GM23338 (cell line): ENCODE measurements around the gene TMEM121.

Experiments used
- CREB1 ChIP-seq: fragments of 250-450 bp; sonication (Bioruptor Pico); IDR thresholded peaks from 2 replicates; pipeline ENCODE4 v1.5.0; 2020; ENCODE audit warnings: low read depth, mild to moderate bottlenecking, moderate library complexity
- EZH2 ChIP-seq: fragments of 200-600 bp; sonication (generic); IDR thresholded peaks from one replicate; pipeline ENCODE4 v1.8.0; 2017; ENCODE audit warnings: antibody characterized with exemption, mild to moderate bottlenecking, low read depth; ENCODE audit not compliant: unreplicated experiment
- EZH2phosphoT487 ChIP-seq: fragments of 200-600 bp; sonication (generic); IDR thresholded peaks from one replicate; pipeline ENCODE4 v1.8.1; 2018; ENCODE audit warnings: antibody characterized with exemption; ENCODE audit not compliant: unreplicated experiment
- JUNB ChIP-seq: IDR thresholded peaks from one replicate; pipeline ENCODE4 v1.6.1; 2016; ENCODE audit warnings: antibody characterized with exemption; ENCODE audit not compliant: unreplicated experiment
- NANOG ChIP-seq: IDR thresholded peaks from 2 replicates; pipeline ENCODE4 v1.6.1; 2016; ENCODE audit warnings: antibody characterized with exemption, borderline replicate concordance
- POLR2AphosphoS5 ChIP-seq: IDR thresholded peaks from 2 replicates; pipeline ENCODE4 v1.6.1; 2016; ENCODE audit warnings: antibody characterized with exemption, low read depth
- REST ChIP-seq: IDR thresholded peaks from one replicate; pipeline ENCODE4 v1.6.1; 2018; ENCODE audit warnings: antibody characterized with exemption; ENCODE audit not compliant: unreplicated experiment
- STAT1 ChIP-seq: IDR thresholded peaks from one replicate; pipeline ENCODE4 v1.6.1; 2016; ENCODE audit warnings: antibody characterized with exemption; ENCODE audit not compliant: unreplicated experiment
- ZNF114 ChIP-seq: fragments of 250-450 bp; sonication (Bioruptor Pico); IDR thresholded peaks from 2 replicates; pipeline ENCODE4 v1.5.0; 2020; ENCODE audit warnings: mild to moderate bottlenecking, moderate library complexity
- ZNF331 ChIP-seq: fragments of 250-450 bp; sonication (Bioruptor Pico); IDR thresholded peaks from 2 replicates; pipeline ENCODE4 v1.5.0; 2020; ENCODE audit warnings: low read depth, mild to moderate bottlenecking, moderate library complexity
- ZNF462 ChIP-seq: fragments of 250-450 bp; sonication (Bioruptor Pico); IDR thresholded peaks from 2 replicates; pipeline ENCODE4 v1.5.0; 2020; ENCODE audit warnings: mild to moderate bottlenecking, moderate library complexity
- TF ChIP-seq, protein P1 (sequence below), 2 experiments: fragments of 200-600 bp in 1 of 2; sonication (generic) in 1 of 2; conservative IDR thresholded peaks; 2 replicates each; pipeline versions ENCODE4 v1.5.1 to v1.6.1; 2016 to 2017; ENCODE audit warnings: antibody characterized with exemption in 2 of 2, low read depth in 2 of 2, mild to moderate bottlenecking in 2 of 2, moderate library complexity in 1 of 2
- TF ChIP-seq, protein P2 (sequence below): IDR thresholded peaks from 2 replicates; pipeline ENCODE4 v1.6.1; 2016; ENCODE audit warnings: antibody characterized with exemption

DNA sequence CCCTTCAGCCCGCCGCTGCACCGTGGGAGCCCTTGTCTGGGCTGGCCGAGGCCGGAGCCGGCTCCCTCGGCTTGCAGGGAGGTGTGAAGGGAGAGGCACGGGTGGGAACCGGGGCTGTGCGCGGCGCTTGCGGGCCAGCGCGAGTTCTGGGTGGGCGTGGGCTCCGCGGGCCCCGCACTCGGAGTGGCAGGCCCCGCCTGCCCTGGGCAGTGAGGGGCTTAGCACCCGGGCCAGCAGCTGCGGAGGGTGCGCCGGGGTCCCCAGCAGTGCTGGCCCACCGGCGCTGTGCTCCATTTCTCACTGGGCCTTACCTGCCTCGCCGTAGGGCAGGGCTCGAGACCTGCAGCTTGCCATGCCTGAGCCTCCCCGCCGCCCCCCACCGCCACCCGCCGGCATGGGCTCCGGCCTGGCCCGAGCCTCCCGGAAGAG lies 21.4 kb downstream of the TMEM121 start:
- TF ChIP-seq, protein P1, sequence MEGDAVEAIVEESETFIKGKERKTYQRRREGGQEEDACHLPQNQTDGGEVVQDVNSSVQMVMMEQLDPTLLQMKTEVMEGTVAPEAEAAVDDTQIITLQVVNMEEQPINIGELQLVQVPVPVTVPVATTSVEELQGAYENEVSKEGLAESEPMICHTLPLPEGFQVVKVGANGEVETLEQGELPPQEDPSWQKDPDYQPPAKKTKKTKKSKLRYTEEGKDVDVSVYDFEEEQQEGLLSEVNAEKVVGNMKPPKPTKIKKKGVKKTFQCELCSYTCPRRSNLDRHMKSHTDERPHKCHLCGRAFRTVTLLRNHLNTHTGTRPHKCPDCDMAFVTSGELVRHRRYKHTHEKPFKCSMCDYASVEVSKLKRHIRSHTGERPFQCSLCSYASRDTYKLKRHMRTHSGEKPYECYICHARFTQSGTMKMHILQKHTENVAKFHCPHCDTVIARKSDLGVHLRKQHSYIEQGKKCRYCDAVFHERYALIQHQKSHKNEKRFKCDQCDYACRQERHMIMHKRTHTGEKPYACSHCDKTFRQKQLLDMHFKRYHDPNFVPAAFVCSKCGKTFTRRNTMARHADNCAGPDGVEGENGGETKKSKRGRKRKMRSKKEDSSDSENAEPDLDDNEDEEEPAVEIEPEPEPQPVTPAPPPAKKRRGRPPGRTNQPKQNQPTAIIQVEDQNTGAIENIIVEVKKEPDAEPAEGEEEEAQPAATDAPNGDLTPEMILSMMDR (conservative IDR thresholded peaks at IDR 0.05; ENCODE audit: low read depth in 2 of 2): no peak
- TF ChIP-seq POLR2AphosphoS5 (no peak), EZH2phosphoT487 (no peak), CREB1 (CRISPR knock-in tag) (no peak), REST (no peak), EZH2 (no peak), STAT1 (no peak), NANOG (no peak), ZNF462 (CRISPR knock-in tag) (no peak), ZNF331 (CRISPR knock-in tag) (no peak), JUNB (no peak), ZNF114 (CRISPR knock-in tag) (no peak)
- TF ChIP-seq, protein P2, sequence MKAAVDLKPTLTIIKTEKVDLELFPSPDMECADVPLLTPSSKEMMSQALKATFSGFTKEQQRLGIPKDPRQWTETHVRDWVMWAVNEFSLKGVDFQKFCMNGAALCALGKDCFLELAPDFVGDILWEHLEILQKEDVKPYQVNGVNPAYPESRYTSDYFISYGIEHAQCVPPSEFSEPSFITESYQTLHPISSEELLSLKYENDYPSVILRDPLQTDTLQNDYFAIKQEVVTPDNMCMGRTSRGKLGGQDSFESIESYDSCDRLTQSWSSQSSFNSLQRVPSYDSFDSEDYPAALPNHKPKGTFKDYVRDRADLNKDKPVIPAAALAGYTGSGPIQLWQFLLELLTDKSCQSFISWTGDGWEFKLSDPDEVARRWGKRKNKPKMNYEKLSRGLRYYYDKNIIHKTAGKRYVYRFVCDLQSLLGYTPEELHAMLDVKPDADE: no peak
